Measurements from ENCODE around the gene AKNAD1.

Gene AKNAD1

GRCh38 chr1:108777839-108778238, 79.1 kb downstream of the AKNAD1 start:
- DNase-seq: no peak

GRCh38 chr1:108767708-108768107, 89.2 kb downstream of the AKNAD1 start:
- no peak for DNase-seq

- DNase-seq: no peak
Measured at GRCh38 chr1:108767115-108767514, 89.8 kb downstream of the AKNAD1 start.

Data from NCI-H146 (cell line).